ENCODE results near the gene FAXDC2. TPM values are rescaled to one million over a fixed set of nuclear protein-coding genes. Genes with fewer than 3 reads are reported as not detected.

The FAXDC2 gene
- total and polyA plus RNA-seq, 2 of the 8 experiments (the other 6 are each of a cell fraction or from before 2014, with no cell fraction given) = 3.7 to 5.9 TPM

GRCh38 chr5:154811653-154812465 is 38.5 kb downstream of the FAXDC2 start:
- peaks cover 7 to 20% of the 10 kb centered on the region in 2 experiments for H4K20me1 ChIP-seq (replicated peaks in 1 of 2; ENCODE audit: control insufficient read depth in 1 of 2, insufficient read depth in 2 of 2, low read length in 2 of 2)
- no peak overlapping the region for H2AK5ac ChIP-seq (ENCODE audit: low read depth, low read length)
- H3K18ac ChIP-seq (ENCODE audit: extremely low read depth, low read length) = no peak overlapping the region
- H3K4me3 ChIP-seq (ENCODE audit: extremely low read depth in 1 of 4, insufficient read depth in 2 of 4, low read depth in 3 of 4, low read length in 4 of 4) = no peak overlapping the region
- no peak overlapping the region for H4K5ac ChIP-seq (ENCODE audit: insufficient read length, low read depth, low read length)
- H2BK5ac ChIP-seq (ENCODE audit: low read depth, low read length) = no peak overlapping the region
- no peak overlapping the region for H2BK12ac ChIP-seq (ENCODE audit: low read depth, low read length)
- no peak overlapping the region for H3K4ac ChIP-seq (replicated peaks; ENCODE audit: insufficient read length, low read depth, low read length)
- no peak overlapping the region for H3K56ac ChIP-seq (replicated peaks; ENCODE audit: insufficient read length, low read depth, low read length)
- DNase-seq (ENCODE audit: low read depth in 1 of 2, low spot score in 2 of 2) = peak; percentile 17 to 72
- no peak overlapping the region for H4K8ac ChIP-seq (ENCODE audit: extremely low read depth, insufficient read depth, low read length)
- H2BK20ac ChIP-seq (ENCODE audit: low read length) = no peak overlapping the region
- H2AFZ ChIP-seq (ENCODE audit: low read length) = no peak overlapping the region
- peaks cover 41 to 88% (median 74%) of the 10 kb centered on the region in 4 experiments for H3K36me3 ChIP-seq (ENCODE audit: control insufficient read depth in 2 of 4, insufficient read depth in 4 of 4, low read length in 3 of 4)
- TF ChIP-seq EZH2 (IDR thresholded peaks at IDR 0.05; ENCODE audit: low read depth, low read length, severe bottlenecking) (no peak), CTCF (IDR thresholded peaks at IDR 0.05; ENCODE audit: control extremely low read depth in 1 of 3, insufficient read depth in 1 of 3, low read depth in 1 of 3, low read length in 3 of 3) (peak; percentile 71 to 79 (median 72)), RAD21 (IDR thresholded peaks at IDR 0.05 in 1 of 2, conservative IDR thresholded peaks at IDR 0.05 in 1 of 2; ENCODE audit: low read depth in 2 of 2, low read length in 2 of 2) (peak; percentile 71 to 76), CREB1 (IDR thresholded peaks at IDR 0.05) (no peak), TAF1 (IDR thresholded peaks at IDR 0.05; ENCODE audit: low read depth, low read length) (no peak), SRF (IDR thresholded peaks at IDR 0.05; ENCODE audit: low read depth, low read length) (no peak)
- POLR2A ChIA-PET (ENCODE audit: partially characterized antibody) = no interaction called here
- WGBS, 2 experiments (ENCODE audit: extremely low coverage in 1 of 2, insufficient coverage in 1 of 2, insufficient read length in 1 of 2, insufficient replicate concordance in 2 of 2, low coverage in 1 of 2, low lambda C conversion rate in 2 of 2, missing lambda C conversion rate in 1 of 2) = 85% methylated on average over 3 of the region's 3 CpGs; no CpG with 5 or more reads in 1 of the 2 experiments
- no peaks in the 10 kb centered on the region for H3K23me2 ChIP-seq (ENCODE audit: low read depth, low read length)
- H3K14ac ChIP-seq (ENCODE audit: insufficient read length) = no peak overlapping the region
- no peaks in the 10 kb centered on the region for H3K4me1 ChIP-seq (replicated peaks in 1 of 4; ENCODE audit: control insufficient read depth in 3 of 4, insufficient read depth in 4 of 4, low read length in 3 of 4)
- no peak overlapping the region for H3K23ac ChIP-seq (ENCODE audit: insufficient read length)
- H2BK120ac ChIP-seq (replicated peaks; ENCODE audit: low read depth, low read length) = no peak overlapping the region
- peaks cover 0 to 11% of the 10 kb centered on the region in 2 experiments; a peak in 2 of 4 replicates for H3K79me2 ChIP-seq (ENCODE audit: control insufficient read depth in 1 of 2, insufficient read depth in 2 of 2, low read length in 2 of 2)
- no peaks in the 10 kb centered on the region for H3K9me3 ChIP-seq (ENCODE audit: insufficient read depth in 2 of 2, low read depth in 1 of 2, low read length in 1 of 2)
- no peak overlapping the region for H4K91ac ChIP-seq (replicated peaks; ENCODE audit: insufficient read length, low read length)
- no peaks in the 10 kb centered on the region for H3K27me3 ChIP-seq (replicated peaks in 1 of 4; ENCODE audit: control insufficient read depth in 3 of 4, extremely low read depth in 1 of 4, insufficient read depth in 3 of 4, low read length in 3 of 4)
- FAIRE-seq = peak; percentile 81
- H2BK15ac ChIP-seq (ENCODE audit: low read length) = no peak overlapping the region
- H3K79me1 ChIP-seq (ENCODE audit: low read depth, low read length) = peaks cover 5% of the 10 kb centered on the region
- CTCF ChIA-PET (ENCODE audit: partially characterized antibody) = interaction anchor here (0.5 to 2.8 kb wide), 10 partner anchors 10 to 164 kb away, joined by 3 to 11 read pairs (median 4); no protein-coding TSS in a partner anchor
- no peak overlapping the region for H3K9ac ChIP-seq (replicated peaks in 1 of 4; ENCODE audit: extremely low read depth in 1 of 4, low read depth in 3 of 4, low read length in 3 of 4)
- no peak overlapping the region for H3K27ac ChIP-seq (ENCODE audit: low read depth, low read length)
- H3K4me2 ChIP-seq (ENCODE audit: insufficient read depth in 1 of 2, low read depth in 2 of 2, low read length in 2 of 2) = no peak overlapping the region
